OCI-LY3 (cell line): ENCODE measurements around the gene HPGD.

Experiments used
- H2AFZ ChIP-seq: fragments of 200-600, 300-600 bp; shearing (Covaris generic); 2 replicates; pipeline ENCODE4 v1.6.0; 2014; ENCODE audit warnings: antibody characterized with exemption, low read depth, low read length
- H3K27ac ChIP-seq: fragments of 200-600, 300-600 bp; sonication (generic); 2 replicates; pipeline ENCODE4 v1.5.1; 2014; ENCODE audit warnings: mild to moderate bottlenecking, low read length, moderate library complexity, mixed read lengths
- H3K27me3 ChIP-seq: fragments of 200-600, 300-600 bp; sonication (generic); 2 replicates; pipeline ENCODE4 v1.6.1; 2014; ENCODE audit warnings: low read depth, low read length, mixed read lengths
- H3K36me3 ChIP-seq: fragments of 200-600, 300-600 bp; sonication (generic); replicated peaks from 2 replicates; pipeline ENCODE3; 2014; ENCODE audit warnings: low read depth, low read length, mixed read lengths
- H3K4me1 ChIP-seq: fragments of 300-600, 200-600 bp; sonication (generic); 2 replicates; pipeline ENCODE4 v1.6.1; 2014; ENCODE audit warnings: low read length, mixed read lengths
- H3K4me2 ChIP-seq: fragments of 200-600, 300-600 bp; sonication (generic); 2 replicates; pipeline ENCODE4 v1.6.1; 2014; ENCODE audit warnings: low read length, mixed read lengths
- H3K4me3 ChIP-seq: fragments of 300-600, 200-600 bp; sonication (generic); 2 replicates; pipeline ENCODE4 v1.5.1; 2014; ENCODE audit warnings: antibody characterized with exemption, mild to moderate bottlenecking, low read length, moderate library complexity
- H3K79me2 ChIP-seq: fragments of 300-600, 200-600 bp; shearing (Covaris generic); 2 replicates; pipeline ENCODE4 v1.6.1; 2014; ENCODE audit warnings: mild to moderate bottlenecking, low read length, mixed read lengths
- H3K9ac ChIP-seq: fragments of 300-600, 200-600 bp; shearing (Covaris generic); 2 replicates; pipeline ENCODE4 v1.6.0; 2014; ENCODE audit warnings: mild to moderate bottlenecking, low read length, moderate library complexity
- H3K9me3 ChIP-seq: fragments of 200-600, 300-600 bp; shearing (Covaris generic); 2 replicates; pipeline ENCODE4 v1.6.1; 2014; ENCODE audit warnings: low read length, mixed read lengths; ENCODE audit not compliant: insufficient read depth
- H4K20me1 ChIP-seq: fragments of 200-600, 300-600 bp; sonication (generic); 2 replicates; pipeline ENCODE4 v1.6.1; 2016; ENCODE audit warnings: low read length, mixed read lengths; ENCODE audit not compliant: insufficient read depth
- EZH2phosphoT487 ChIP-seq: fragments of 200-600 bp; shearing (Covaris generic); IDR thresholded peaks from 2 replicates; pipeline ENCODE4 v1.6.1; 2018; ENCODE audit warnings: antibody characterized with exemption, mixed run types, low read depth
- TF ChIP-seq, protein P1 (sequence below): fragments of 200-600, 300-600 bp; sonication (generic); IDR thresholded peaks from 2 replicates; pipeline ENCODE4 v1.5.1; 2014; ENCODE audit warnings: antibody characterized with exemption, low read length, low read depth

HPGD gene

DNA sequence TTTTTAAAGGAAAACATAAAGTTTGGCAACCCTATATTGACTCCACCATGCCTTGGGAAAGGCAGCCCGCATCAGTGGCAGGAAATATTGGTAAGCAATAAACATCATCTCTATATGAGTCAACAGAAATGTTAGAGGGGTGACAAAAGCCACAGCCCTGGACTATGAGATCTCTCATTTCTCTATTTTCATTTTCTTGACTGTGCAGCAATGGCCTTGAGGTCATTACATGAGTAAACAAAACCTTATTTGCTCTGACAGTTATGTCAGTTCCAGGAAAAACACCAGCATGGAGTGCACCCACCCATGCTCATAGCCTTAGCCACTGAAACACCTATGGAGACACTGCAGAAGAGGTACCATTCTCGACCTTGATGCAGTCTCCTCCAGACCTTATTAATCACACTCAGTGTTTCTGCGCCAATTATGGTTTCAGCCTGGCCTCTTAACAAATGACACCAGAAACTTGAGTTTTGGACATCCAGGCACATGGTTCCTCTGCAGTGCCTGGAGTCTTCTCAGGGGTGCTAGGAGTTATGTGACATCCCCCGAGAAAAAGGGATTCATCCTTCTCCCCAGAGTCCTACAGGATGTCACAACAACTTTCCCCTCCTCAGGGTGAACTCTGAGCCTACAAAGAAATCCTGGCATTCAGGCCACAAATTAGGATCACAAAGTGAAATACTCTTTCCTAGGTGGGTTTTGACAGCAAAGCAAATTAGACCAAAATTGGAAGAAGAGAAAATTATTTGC, 16.0 kb upstream of the HPGD start:
- Histone ChIP-seq H2AFZ (no peak overlapping the region), H3K27me3 (no peaks in the 10 kb centered on the region), H3K27ac (no peak overlapping the region), H3K4me1 (peaks cover 11% of the 10 kb centered on the region; the same call in 1 of the 2 replicates), H3K4me3 (no peak overlapping the region), H3K9ac (no peak overlapping the region), H3K79me2 (no peaks in the 10 kb centered on the region), H3K9me3 (no peaks in the 10 kb centered on the region), H4K20me1 (no peaks in the 10 kb centered on the region), H3K36me3 (no peaks in the 10 kb centered on the region), H3K4me2 (no peak overlapping the region)
- TF ChIP-seq, protein P1, sequence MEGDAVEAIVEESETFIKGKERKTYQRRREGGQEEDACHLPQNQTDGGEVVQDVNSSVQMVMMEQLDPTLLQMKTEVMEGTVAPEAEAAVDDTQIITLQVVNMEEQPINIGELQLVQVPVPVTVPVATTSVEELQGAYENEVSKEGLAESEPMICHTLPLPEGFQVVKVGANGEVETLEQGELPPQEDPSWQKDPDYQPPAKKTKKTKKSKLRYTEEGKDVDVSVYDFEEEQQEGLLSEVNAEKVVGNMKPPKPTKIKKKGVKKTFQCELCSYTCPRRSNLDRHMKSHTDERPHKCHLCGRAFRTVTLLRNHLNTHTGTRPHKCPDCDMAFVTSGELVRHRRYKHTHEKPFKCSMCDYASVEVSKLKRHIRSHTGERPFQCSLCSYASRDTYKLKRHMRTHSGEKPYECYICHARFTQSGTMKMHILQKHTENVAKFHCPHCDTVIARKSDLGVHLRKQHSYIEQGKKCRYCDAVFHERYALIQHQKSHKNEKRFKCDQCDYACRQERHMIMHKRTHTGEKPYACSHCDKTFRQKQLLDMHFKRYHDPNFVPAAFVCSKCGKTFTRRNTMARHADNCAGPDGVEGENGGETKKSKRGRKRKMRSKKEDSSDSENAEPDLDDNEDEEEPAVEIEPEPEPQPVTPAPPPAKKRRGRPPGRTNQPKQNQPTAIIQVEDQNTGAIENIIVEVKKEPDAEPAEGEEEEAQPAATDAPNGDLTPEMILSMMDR, result no peak
- TF ChIP-seq EZH2phosphoT487, result no peak

DNA sequence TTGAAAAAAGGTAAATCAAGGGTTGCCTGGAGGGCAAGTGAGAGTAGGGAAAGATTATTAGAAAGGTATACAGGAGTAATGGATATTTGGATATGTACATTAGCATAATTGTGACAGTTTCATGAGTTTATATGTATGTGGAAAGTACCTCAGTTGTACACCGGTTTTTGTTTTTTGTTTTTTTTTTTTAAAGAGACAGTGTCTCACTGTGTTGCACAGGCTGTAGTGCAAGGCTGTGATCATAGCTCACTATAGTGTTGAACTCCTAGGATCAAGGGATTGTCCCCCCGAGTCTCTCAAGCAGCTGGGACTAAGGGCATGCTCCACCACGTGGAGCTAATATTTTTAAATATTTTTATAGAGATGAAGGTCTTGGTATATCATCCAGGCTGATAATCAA, 15.3 kb upstream of the HPGD start:
- Histone ChIP-seq H3K36me3 (no peaks in the 10 kb centered on the region), H3K27ac (no peak overlapping the region), H2AFZ (no peak overlapping the region), H3K4me1 (peaks cover 11% of the 10 kb centered on the region; the same call in 1 of the 2 replicates), H3K27me3 (no peaks in the 10 kb centered on the region), H3K9me3 (no peaks in the 10 kb centered on the region), H3K4me2 (no peak overlapping the region), H3K4me3 (no peak overlapping the region), H3K79me2 (no peaks in the 10 kb centered on the region), H4K20me1 (no peaks in the 10 kb centered on the region), H3K9ac (no peak overlapping the region)
- TF ChIP-seq EZH2phosphoT487, result no peak

DNA sequence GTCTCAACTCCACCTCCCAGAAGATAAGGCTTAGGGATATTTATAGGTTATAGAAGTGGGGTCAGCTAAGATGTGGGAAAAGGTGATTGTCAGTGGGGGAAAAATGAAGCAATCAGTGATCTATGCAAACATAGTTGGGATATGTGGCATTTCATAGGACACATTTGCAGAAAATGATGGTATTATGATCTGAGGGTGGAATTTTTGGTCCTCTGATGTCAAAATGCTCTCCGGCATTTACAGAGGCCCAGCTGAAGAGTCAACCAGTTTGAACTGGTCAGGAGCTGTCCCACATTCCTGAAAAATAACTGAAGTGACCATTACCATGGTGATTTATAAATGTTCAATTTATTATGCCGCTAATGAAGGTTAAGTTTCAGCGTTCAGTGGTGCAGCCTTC, 12.2 kb upstream of the HPGD start:
- TF ChIP-seq, protein P1, result no peak
- TF ChIP-seq EZH2phosphoT487, result no peak

DNA sequence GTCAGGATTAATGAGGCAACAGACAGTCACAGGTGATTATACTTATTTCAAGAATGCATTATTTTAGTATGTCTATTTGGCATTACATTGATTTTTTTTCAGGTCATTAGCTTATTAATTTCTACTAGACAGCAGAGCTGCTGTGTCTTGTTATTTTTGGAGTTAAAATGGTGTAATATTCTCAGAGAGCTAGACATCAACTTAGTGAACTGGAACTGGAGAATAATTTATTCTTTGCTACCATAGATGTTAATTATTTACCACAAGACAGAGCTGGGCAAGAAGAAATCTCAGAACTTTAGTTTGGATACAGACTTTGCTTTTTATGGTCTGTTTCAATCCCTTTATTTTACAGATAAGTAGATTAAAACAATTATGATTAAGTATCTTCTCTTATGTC, 10.2 kb upstream of the HPGD start:
- Histone ChIP-seq H4K20me1 (no peaks in the 10 kb centered on the region), H3K27ac (no peak overlapping the region), H3K9me3 (no peaks in the 10 kb centered on the region), H3K4me1 (no peaks in the 10 kb centered on the region), H3K4me2 (no peak overlapping the region), H3K9ac (no peak overlapping the region), H3K79me2 (no peaks in the 10 kb centered on the region), H3K27me3 (no peaks in the 10 kb centered on the region), H2AFZ (0 out of 2 replicates have a peak overlapping the region, but pooled peaks have one; percentile 0), H3K36me3 (no peaks in the 10 kb centered on the region), H3K4me3 (no peak overlapping the region)
- no peak for TF ChIP-seq EZH2phosphoT487
- TF ChIP-seq, protein P1, result no peak

More for the DNA sequence above, 12.2 kb upstream of the HPGD start:
- no peaks in the 10 kb centered on the region for H3K9me3 ChIP-seq
- H3K4me1 ChIP-seq, result peaks cover 11% of the 10 kb centered on the region; the same call in 1 of the 2 replicates
- no peak overlapping the region for H3K4me3 ChIP-seq
- H4K20me1 ChIP-seq, result no peaks in the 10 kb centered on the region
- H3K27me3 ChIP-seq, result no peaks in the 10 kb centered on the region
- no peaks in the 10 kb centered on the region for H3K79me2 ChIP-seq
- no peak overlapping the region for H3K27ac ChIP-seq
- no peaks in the 10 kb centered on the region for H3K36me3 ChIP-seq
- H2AFZ ChIP-seq, result no peak overlapping the region
- no peak overlapping the region for H3K4me2 ChIP-seq
- no peak overlapping the region for H3K9ac ChIP-seq
